ENCODE measurements around the gene RDH8. TPM values are rescaled to one million over a fixed set of nuclear protein-coding genes. Genes with fewer than 3 reads are reported as not detected.
A peak's percentile ranks its signal among the peaks of the same experiment; 100 is the strongest.
"Not testable (repeated sequence)": the region's sequence is repeated elsewhere in the genome, so short reads cannot be mapped to it uniquely, and the experiment has no call there.

The RDH8 gene
- polyA plus RNA-seq, 12 donors = 0.21 TPM; not detected in 11

GRCh38 chr19:10005632-10006334, 7.5 kb upstream of the RDH8 start:
- no peak for DNase-seq

- peak; percentile 86 for DNase-seq
Measured at GRCh38 chr19:10006335-10006708, 7.0 kb upstream of the RDH8 start.

- DNase-seq = peak; percentile 12
Measured at GRCh38 chr19:10006752-10007323, 6.4 kb upstream of the RDH8 start.

GRCh38 chr19:10007371-10008183, 5.7 kb upstream of the RDH8 start:
- peak; percentile 69 for DNase-seq

GRCh38 chr19:10008184-10008765, 5.0 kb upstream of the RDH8 start:
- DNase-seq = peak; percentile 25

GRCh38 chr19:10009714-10010224, 3.5 kb upstream of the RDH8 start:
- no peak for DNase-seq

GRCh38 chr19:10010247-10010691, 3.0 kb upstream of the RDH8 start, which contains the start of gene COL5A3:
Gene COL5A3, minus strand, starts transcription at chr19:10010504. Its CDS starts 119 bp downstream, at chr19:10010385.
- DNase-seq = peak; percentile 75

- no peak for DNase-seq
Measured at GRCh38 chr19:10010939-10011338, 2.3 kb upstream of the RDH8 start.

GRCh38 chr19:10011974-10012373, 1.3 kb upstream of the RDH8 start:
- no peak for DNase-seq

- DNase-seq = no peak
Measured at GRCh38 chr19:10013834-10014618, 743 bp downstream of the RDH8 start.

GRCh38 chr19:10018263-10018662, 5.0 kb downstream of the RDH8 start:
- no peak for DNase-seq

GRCh38 chr19:10018786-10019185, 5.5 kb downstream of the RDH8 start:
- no peak for DNase-seq

- no peak for DNase-seq
Measured at GRCh38 chr19:10019246-10019645, 6.0 kb downstream of the RDH8 start.

GRCh38 chr19:10020851-10021250, 7.6 kb downstream of the RDH8 start:
- no peak for DNase-seq

- DNase-seq = no peak
Measured at GRCh38 chr19:10021446-10021845, 8.2 kb downstream of the RDH8 start.

- no peak for DNase-seq
Measured at GRCh38 chr19:10021863-10022262, 8.6 kb downstream of the RDH8 start.

- not testable (repeated sequence) for DNase-seq
Measured at GRCh38 chr19:10023096-10023495, 9.8 kb downstream of the RDH8 start.

GRCh38 chr19:10026744-10027143, 13.5 kb downstream of the RDH8 start:
- DNase-seq = no peak

- peak; percentile 94 for DNase-seq
Measured at GRCh38 chr19:10027158-10027997, 14.1 kb downstream of the RDH8 start.

GRCh38 chr19:10033614-10034013, 20.3 kb downstream of the RDH8 start:
- no peak for DNase-seq
